Measurements from ENCODE around the gene APH1B. TPM values are rescaled to one million over a fixed set of nuclear protein-coding genes. Genes with fewer than 3 reads are reported as not detected.

The APH1B gene
- total and polyA plus RNA-seq, 9 of the 15 experiments (the other 6 are each of a cell fraction or from before 2014, with no cell fraction given) = 5.1 to 9.7 (median 7.0) TPM

DNA sequence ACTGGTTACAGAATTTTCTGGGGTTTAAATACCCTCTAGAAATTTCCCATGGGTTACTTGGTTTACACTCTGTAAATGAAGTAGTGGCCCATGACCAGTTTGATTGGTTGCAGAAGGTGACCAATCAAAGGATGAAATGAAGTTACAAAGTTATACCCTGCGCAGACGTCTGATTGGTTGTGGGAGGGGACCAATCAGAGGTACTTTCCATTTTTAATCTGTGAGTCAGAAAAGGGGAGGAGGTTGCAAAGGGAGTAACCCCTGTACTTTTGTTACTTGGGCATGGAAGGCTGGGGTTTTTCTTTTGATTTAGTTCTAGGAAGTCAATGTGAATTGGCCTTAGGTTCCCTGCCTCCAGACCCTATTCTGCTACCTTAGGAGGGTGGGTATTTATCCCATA, 18.7 kb upstream of the APH1B start:
- H3K9ac ChIP-seq (ENCODE audit: insufficient read depth in 1 of 2, low read depth in 2 of 2, low read length in 2 of 2) = no peak overlapping the region
- H3K9me3 ChIP-seq (replicated peaks; ENCODE audit: control insufficient read depth, insufficient read depth, low read depth, low read length) = no peaks in the 10 kb centered on the region
- H3K4me1 ChIP-seq (replicated peaks in 1 of 2; ENCODE audit: control insufficient read depth in 2 of 2, insufficient read depth in 2 of 2, low read length in 2 of 2) = no peaks in the 10 kb centered on the region
- no peaks in the 10 kb centered on the region for H3K9me1 ChIP-seq (ENCODE audit: control insufficient read depth, insufficient read depth, low read length)
- BruUV-seq (replicated peaks) = no TSS peak
- H3K27ac ChIP-seq (ENCODE audit: extremely low read depth, low read depth, low read length) = no peak overlapping the region
- no peaks in the 10 kb centered on the region for H4K20me1 ChIP-seq (replicated peaks; ENCODE audit: control insufficient read depth, insufficient read depth, low read length)
- DNase-seq (ENCODE audit: extremely low read depth in 1 of 4, low spot score in 3 of 4) = peak; percentile 16 to 48 (median 22)
- peak; percentile 85 for ATAC-seq
- H3K4me3 ChIP-seq = no peak overlapping the region
- no peak overlapping the region for H2AFZ ChIP-seq (ENCODE audit: low read depth, low read length)
- peaks cover 64% of the 10 kb centered on the region for H3K36me3 ChIP-seq (ENCODE audit: control insufficient read depth, insufficient read depth, low read length)
- H3K4me2 ChIP-seq (ENCODE audit: insufficient read depth, low read length) = no peak overlapping the region
- in situ Hi-C loops (cut with MboI) = no loop called here
- intact Hi-C loops (cut with micrococcal nuclease) = no loop called here
- H3K79me2 ChIP-seq (ENCODE audit: control insufficient read depth, insufficient read depth, low read length) = no peaks in the 10 kb centered on the region; the same call in 2 of the 3 replicates
- TF ChIP-seq NCOA2 (IDR thresholded peaks at IDR 0.05; ENCODE audit: partially characterized antibody in 2 of 2) (no peak), PTTG1 (tag; IDR thresholded peaks at IDR 0.05; ENCODE audit: low read depth) (no peak), RBM25 (IDR thresholded peaks at IDR 0.05; ENCODE audit: low read depth, low read length, severe bottlenecking) (peak; percentile 43), HLTF (IDR thresholded peaks at IDR 0.05) (no peak), SNIP1 (IDR thresholded peaks at IDR 0.05; ENCODE audit: low read depth) (no peak), HNRNPK (IDR thresholded peaks at IDR 0.05; ENCODE audit: low read depth, low read length, poor library complexity, severe bottlenecking) (no peak), CTBP1 (IDR thresholded peaks at IDR 0.05; ENCODE audit: borderline replicate concordance) (no peak), CCNT2 (IDR thresholded peaks at IDR 0.05; ENCODE audit: borderline replicate concordance, extremely low read depth, insufficient read length, low read depth, low read length) (no peak), NFYB (IDR thresholded peaks at IDR 0.05; ENCODE audit: extremely low read depth, insufficient read length) (peak; percentile 63), MEF2A (IDR thresholded peaks at IDR 0.05; ENCODE audit: control insufficient read depth, low read depth, low read length) (peak; percentile 82)
- ChIA-PET POLR2A (no interaction called here), CTCF (ENCODE audit: low intra/inter-chr PET ratio) (no interaction called here)
- no peaks in the 10 kb centered on the region for H3K27me3 ChIP-seq (ENCODE audit: control insufficient read depth in 2 of 2, insufficient read depth in 2 of 2, low read length in 2 of 2)
- WGBS (ENCODE audit: insufficient coverage, low coverage, missing lambda C conversion rate) = 83% methylated on average over 2 of the region's 2 CpGs
- peak; percentile 63 for FAIRE-seq
